Liver (tissue), 3 donors: ENCODE data around the gene CTBP1.

Experiments used
- EGR1 ChIP-seq, 2 donors: IDR thresholded peaks; 2 replicates each; pipeline ENCODE4 v1.6.1; 2016 to 2018; ENCODE audit warnings: antibody characterized with exemption in 2 of 2, low read depth in 2 of 2
- GABPA ChIP-seq, 2 donors: IDR thresholded peaks in 1 of 2; conservative IDR thresholded peaks in 1 of 2; 2 replicates each; pipeline ENCODE4 v1.6.1; 2016; ENCODE audit warnings: antibody characterized with exemption in 2 of 2, mild to moderate bottlenecking in 1 of 2, moderate library complexity in 1 of 2
- HNF4A ChIP-seq, 2 donors: conservative IDR thresholded peaks; 2 replicates each; pipeline ENCODE4 v1.6.1; 2016; ENCODE audit warnings: antibody characterized with exemption in 2 of 2, mild to moderate bottlenecking in 2 of 2
- JUND ChIP-seq, 2 donors: IDR thresholded peaks; 2 replicates each; pipeline ENCODE4 v1.6.1; 2016; ENCODE audit warnings: antibody characterized with exemption in 2 of 2
- NR2F2 ChIP-seq: IDR thresholded peaks from 2 replicates; pipeline ENCODE4 v1.6.1; 2016; ENCODE audit warnings: antibody characterized with exemption
- RAD21 ChIP-seq, 2 donors: IDR thresholded peaks; 2 replicates each; pipeline ENCODE4 v1.6.1; 2016; ENCODE audit warnings: antibody characterized with exemption in 2 of 2, mild to moderate bottlenecking in 2 of 2
- RXRA ChIP-seq, 2 donors: IDR thresholded peaks; 2 replicates each; pipeline ENCODE4 v1.6.1; 2017 to 2018; ENCODE audit warnings: antibody characterized with exemption in 2 of 2, mild to moderate bottlenecking in 1 of 2
- TAF1 ChIP-seq: conservative IDR thresholded peaks from 2 replicates; pipeline ENCODE4 v1.6.1; 2016; ENCODE audit warnings: antibody characterized with exemption, mild to moderate bottlenecking
- YY1 ChIP-seq: IDR thresholded peaks from 2 replicates; pipeline ENCODE4 v1.6.1; 2016; ENCODE audit warnings: antibody characterized with exemption, mild to moderate bottlenecking
- TF ChIP-seq, protein P1 (sequence below): fragments of 150-350 bp; IDR thresholded peaks from 2 replicates; pipeline ENCODE4 v1.5.1; 2017; ENCODE audit warnings: improper control_type of control experiment, low read depth, low read length; ENCODE audit not compliant: missing input control
- TF ChIP-seq, protein P2 (sequence below): IDR thresholded peaks from 2 replicates; pipeline ENCODE4 v1.6.1; 2016; ENCODE audit warnings: antibody characterized with exemption, mild to moderate bottlenecking
- TF ChIP-seq, protein P3 (sequence below): IDR thresholded peaks from 2 replicates; pipeline ENCODE4 v1.6.1; 2016; ENCODE audit warnings: antibody characterized with exemption
- TF ChIP-seq, protein P4 (sequence below): IDR thresholded peaks from 2 replicates; pipeline ENCODE4 v1.6.1; 2016; ENCODE audit warnings: antibody characterized with exemption
- donor health status: healthy.
- donor health status: healthy.

DNA sequence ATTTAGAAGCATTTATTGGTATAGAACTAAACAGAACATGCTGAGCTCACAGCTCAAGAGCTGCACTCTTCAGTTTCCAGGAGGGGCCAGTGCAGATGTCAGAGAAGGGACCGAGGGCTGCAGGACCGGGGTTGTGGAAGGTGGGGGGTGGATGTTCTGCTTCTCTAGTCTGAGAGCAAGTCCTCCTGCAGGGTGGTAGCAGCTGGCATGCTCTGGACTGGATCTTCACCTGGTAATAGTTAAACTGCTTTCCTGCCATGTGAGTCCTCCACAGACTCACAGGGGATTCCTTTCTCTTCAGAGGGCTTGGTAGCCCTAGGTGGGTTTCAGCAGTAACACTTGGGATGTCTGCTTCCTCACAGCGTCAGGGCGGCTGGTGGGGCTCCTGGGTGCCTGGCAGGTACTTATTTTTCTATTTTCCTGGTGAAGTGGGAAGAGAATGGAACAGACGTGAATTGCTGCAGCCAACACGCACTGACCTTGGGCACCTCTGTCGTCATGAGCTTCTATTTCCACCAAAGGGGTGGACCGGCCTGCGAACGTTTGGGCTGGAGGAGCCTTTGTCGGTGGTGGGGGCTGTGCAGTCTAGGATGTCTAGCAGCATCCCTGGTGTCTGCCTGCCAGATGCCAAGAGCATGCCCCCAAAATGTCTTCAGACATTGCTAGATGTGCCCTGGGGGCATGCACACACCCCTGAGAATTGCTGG is 43.2 kb upstream of the CTBP1 start:
- TF ChIP-seq, protein P1, sequence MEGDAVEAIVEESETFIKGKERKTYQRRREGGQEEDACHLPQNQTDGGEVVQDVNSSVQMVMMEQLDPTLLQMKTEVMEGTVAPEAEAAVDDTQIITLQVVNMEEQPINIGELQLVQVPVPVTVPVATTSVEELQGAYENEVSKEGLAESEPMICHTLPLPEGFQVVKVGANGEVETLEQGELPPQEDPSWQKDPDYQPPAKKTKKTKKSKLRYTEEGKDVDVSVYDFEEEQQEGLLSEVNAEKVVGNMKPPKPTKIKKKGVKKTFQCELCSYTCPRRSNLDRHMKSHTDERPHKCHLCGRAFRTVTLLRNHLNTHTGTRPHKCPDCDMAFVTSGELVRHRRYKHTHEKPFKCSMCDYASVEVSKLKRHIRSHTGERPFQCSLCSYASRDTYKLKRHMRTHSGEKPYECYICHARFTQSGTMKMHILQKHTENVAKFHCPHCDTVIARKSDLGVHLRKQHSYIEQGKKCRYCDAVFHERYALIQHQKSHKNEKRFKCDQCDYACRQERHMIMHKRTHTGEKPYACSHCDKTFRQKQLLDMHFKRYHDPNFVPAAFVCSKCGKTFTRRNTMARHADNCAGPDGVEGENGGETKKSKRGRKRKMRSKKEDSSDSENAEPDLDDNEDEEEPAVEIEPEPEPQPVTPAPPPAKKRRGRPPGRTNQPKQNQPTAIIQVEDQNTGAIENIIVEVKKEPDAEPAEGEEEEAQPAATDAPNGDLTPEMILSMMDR: no peak
- TF ChIP-seq, protein P2, sequence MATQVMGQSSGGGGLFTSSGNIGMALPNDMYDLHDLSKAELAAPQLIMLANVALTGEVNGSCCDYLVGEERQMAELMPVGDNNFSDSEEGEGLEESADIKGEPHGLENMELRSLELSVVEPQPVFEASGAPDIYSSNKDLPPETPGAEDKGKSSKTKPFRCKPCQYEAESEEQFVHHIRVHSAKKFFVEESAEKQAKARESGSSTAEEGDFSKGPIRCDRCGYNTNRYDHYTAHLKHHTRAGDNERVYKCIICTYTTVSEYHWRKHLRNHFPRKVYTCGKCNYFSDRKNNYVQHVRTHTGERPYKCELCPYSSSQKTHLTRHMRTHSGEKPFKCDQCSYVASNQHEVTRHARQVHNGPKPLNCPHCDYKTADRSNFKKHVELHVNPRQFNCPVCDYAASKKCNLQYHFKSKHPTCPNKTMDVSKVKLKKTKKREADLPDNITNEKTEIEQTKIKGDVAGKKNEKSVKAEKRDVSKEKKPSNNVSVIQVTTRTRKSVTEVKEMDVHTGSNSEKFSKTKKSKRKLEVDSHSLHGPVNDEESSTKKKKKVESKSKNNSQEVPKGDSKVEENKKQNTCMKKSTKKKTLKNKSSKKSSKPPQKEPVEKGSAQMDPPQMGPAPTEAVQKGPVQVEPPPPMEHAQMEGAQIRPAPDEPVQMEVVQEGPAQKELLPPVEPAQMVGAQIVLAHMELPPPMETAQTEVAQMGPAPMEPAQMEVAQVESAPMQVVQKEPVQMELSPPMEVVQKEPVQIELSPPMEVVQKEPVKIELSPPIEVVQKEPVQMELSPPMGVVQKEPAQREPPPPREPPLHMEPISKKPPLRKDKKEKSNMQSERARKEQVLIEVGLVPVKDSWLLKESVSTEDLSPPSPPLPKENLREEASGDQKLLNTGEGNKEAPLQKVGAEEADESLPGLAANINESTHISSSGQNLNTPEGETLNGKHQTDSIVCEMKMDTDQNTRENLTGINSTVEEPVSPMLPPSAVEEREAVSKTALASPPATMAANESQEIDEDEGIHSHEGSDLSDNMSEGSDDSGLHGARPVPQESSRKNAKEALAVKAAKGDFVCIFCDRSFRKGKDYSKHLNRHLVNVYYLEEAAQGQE: no peak
- TF ChIP-seq YY1: no peak
- TF ChIP-seq, protein P3, sequence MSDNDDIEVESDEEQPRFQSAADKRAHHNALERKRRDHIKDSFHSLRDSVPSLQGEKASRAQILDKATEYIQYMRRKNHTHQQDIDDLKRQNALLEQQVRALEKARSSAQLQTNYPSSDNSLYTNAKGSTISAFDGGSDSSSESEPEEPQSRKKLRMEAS: no peak
- TF ChIP-seq, protein P4, sequence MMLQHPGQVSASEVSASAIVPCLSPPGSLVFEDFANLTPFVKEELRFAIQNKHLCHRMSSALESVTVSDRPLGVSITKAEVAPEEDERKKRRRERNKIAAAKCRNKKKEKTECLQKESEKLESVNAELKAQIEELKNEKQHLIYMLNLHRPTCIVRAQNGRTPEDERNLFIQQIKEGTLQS: no peak
- no peak for TF ChIP-seq TAF1
- no peak for TF ChIP-seq GABPA (IDR thresholded peaks at IDR 0.05 in 1 of 2, conservative IDR thresholded peaks at IDR 0.05 in 1 of 2)
- TF ChIP-seq NR2F2: no peak
- no peak for TF ChIP-seq HNF4A (conservative IDR thresholded peaks at IDR 0.05)
- TF ChIP-seq EGR1 (IDR thresholded peaks at IDR 0.05; ENCODE audit: low read depth in 2 of 2): no peak
- no peak for TF ChIP-seq RXRA (IDR thresholded peaks at IDR 0.05)
- no peak for TF ChIP-seq JUND (IDR thresholded peaks at IDR 0.05)
- no peak for TF ChIP-seq RAD21 (IDR thresholded peaks at IDR 0.05)
